HUES48 (cell line): ENCODE data around the gene RASA3.

Experiments
- H3K27ac ChIP-seq: one replicate; pipeline ENCODE4 v1.7.0; 2013; ENCODE audit warnings: low read depth, low read length, inconsistent platforms
- H3K27me3 ChIP-seq: 2 replicates; pipeline ENCODE4 v1.6.1; 2013; ENCODE audit warnings: mild to moderate bottlenecking, low read length; ENCODE audit not compliant: control insufficient read depth, insufficient read depth
- H3K36me3 ChIP-seq: 2 replicates; pipeline ENCODE4 v1.6.1; 2013; ENCODE audit warnings: low read length; ENCODE audit not compliant: control insufficient read depth, insufficient read depth
- H3K4me1 ChIP-seq: 2 replicates; pipeline ENCODE4 v1.6.1; 2013; ENCODE audit warnings: mild to moderate bottlenecking, low read length; ENCODE audit not compliant: control insufficient read depth, insufficient read depth
- H3K4me3 ChIP-seq: 2 replicates; pipeline ENCODE4 v1.5.1; 2013; ENCODE audit warnings: mild to moderate bottlenecking, low read depth, low read length
- H3K9ac ChIP-seq: 2 replicates; pipeline ENCODE4 v1.6.1; 2013; ENCODE audit warnings: mild to moderate bottlenecking, low read depth, low read length, moderate library complexity
- H3K9me3 ChIP-seq: 2 replicates; pipeline ENCODE4 v1.6.1; 2013; ENCODE audit warnings: low read length; ENCODE audit not compliant: control insufficient read depth, insufficient read depth

The RASA3 gene

GRCh38 chr13:113933901-113934300 is 198.5 kb downstream of the RASA3 start:
- no peaks in the 10 kb centered on the region for H3K27me3 ChIP-seq

GRCh38 chr13:113931841-113932459 is 200.5 kb downstream of the RASA3 start:
- no peaks in the 10 kb centered on the region for H3K9me3 ChIP-seq
- H3K9ac ChIP-seq = no peak overlapping the region
- peaks cover 3% of the 10 kb centered on the region; the same call in 1 of the 2 replicates for H3K4me1 ChIP-seq

More at GRCh38 chr13:113933901-113934300, 198.5 kb downstream of the RASA3 start:
- no peak overlapping the region for H3K27ac ChIP-seq
- no peaks in the 10 kb centered on the region for H3K36me3 ChIP-seq
- H3K9ac ChIP-seq = no peak overlapping the region
- peaks cover 3% of the 10 kb centered on the region; the same call in 1 of the 2 replicates for H3K4me1 ChIP-seq
- no peak overlapping the region for H3K4me3 ChIP-seq
- no peaks in the 10 kb centered on the region for H3K9me3 ChIP-seq

GRCh38 chr13:113930671-113931637 is 201.5 kb downstream of the RASA3 start:
- H3K27me3 ChIP-seq = no peaks in the 10 kb centered on the region
- H3K4me1 ChIP-seq = peaks cover 3% of the 10 kb centered on the region; the same call in 1 of the 2 replicates
- H3K9me3 ChIP-seq = no peaks in the 10 kb centered on the region

More at GRCh38 chr13:113931841-113932459, 200.5 kb downstream of the RASA3 start:
- H3K36me3 ChIP-seq = no peaks in the 10 kb centered on the region
- no peak overlapping the region for H3K27ac ChIP-seq
- H3K4me3 ChIP-seq = no peak overlapping the region
- no peaks in the 10 kb centered on the region for H3K27me3 ChIP-seq

GRCh38 chr13:113929628-113930615 is 202.5 kb downstream of the RASA3 start:
- H3K4me1 ChIP-seq = no peaks in the 10 kb centered on the region; the same call in 1 of the 2 replicates
- H3K9me3 ChIP-seq = no peaks in the 10 kb centered on the region
- H3K36me3 ChIP-seq = no peaks in the 10 kb centered on the region
- H3K27ac ChIP-seq = no peak overlapping the region
- H3K27me3 ChIP-seq = no peaks in the 10 kb centered on the region
- H3K9ac ChIP-seq = no peak overlapping the region
- H3K4me3 ChIP-seq = no peak overlapping the region

More at GRCh38 chr13:113930671-113931637, 201.5 kb downstream of the RASA3 start:
- Histone ChIP-seq H3K4me3 (no peak overlapping the region), H3K9ac (no peak overlapping the region), H3K27ac (no peak overlapping the region), H3K36me3 (no peaks in the 10 kb centered on the region)

GRCh38 chr13:113928685-113929627 is 203.5 kb downstream of the RASA3 start:
- no peaks in the 10 kb centered on the region for H3K4me1 ChIP-seq
- no peak overlapping the region for H3K4me3 ChIP-seq
- H3K9me3 ChIP-seq = no peaks in the 10 kb centered on the region
- no peaks in the 10 kb centered on the region for H3K27me3 ChIP-seq
- no peaks in the 10 kb centered on the region for H3K36me3 ChIP-seq
- no peak overlapping the region for H3K27ac ChIP-seq
- H3K9ac ChIP-seq = no peak overlapping the region
